Mesenchymal stem cell (in vitro differentiated cells and primary cell): ENCODE data around the gene KIF1B. TPM values are rescaled to one million over a fixed set of nuclear protein-coding genes. Genes with fewer than 3 reads are reported as not detected.

Experiments used
- DNase-seq: peaks from one replicate; pipeline ENCODE4 v3.0.0-alpha.2; 2013
- H2AFZ ChIP-seq: one replicate; pipeline ENCODE4 v1.6.1; 2013; ENCODE audit warnings: low read depth, mild to moderate bottlenecking, control low read depth, inconsistent platforms, low read length, moderate library complexity
- H2AK5ac ChIP-seq: 2 replicates; pipeline ENCODE4 v1.6.1; 2013; ENCODE audit warnings: low read length, moderate library complexity, mild to moderate bottlenecking, inconsistent platforms; ENCODE audit not compliant: severe bottlenecking
- H2BK120ac ChIP-seq: one replicate; pipeline ENCODE4 v1.6.1; 2013; ENCODE audit warnings: low read depth, mild to moderate bottlenecking, inconsistent platforms, low read length, moderate library complexity
- H2BK12ac ChIP-seq, 2 experiments: one replicate each; pipeline ENCODE4 v1.6.1; 2013; ENCODE audit warnings: inconsistent platforms in 2 of 2, low read length in 2 of 2, mild to moderate bottlenecking in 2 of 2, moderate library complexity in 2 of 2, control low read depth in 1 of 2
- H2BK15ac ChIP-seq: one replicate; pipeline ENCODE4 v1.6.1; 2013; ENCODE audit warnings: mild to moderate bottlenecking, low read depth, inconsistent platforms; ENCODE audit not compliant: poor library complexity, severe bottlenecking
- H2BK5ac ChIP-seq: 2 replicates; pipeline ENCODE4 v1.6.1; 2013; ENCODE audit warnings: low read depth, mild to moderate bottlenecking, low read length, control low read depth, inconsistent platforms; ENCODE audit not compliant: poor library complexity, severe bottlenecking
- H3K14ac ChIP-seq, 2 experiments: one replicate each; pipeline ENCODE4 v1.6.1; 2013; ENCODE audit warnings: inconsistent platforms in 2 of 2, low read length in 2 of 2, control low read depth in 1 of 2, mild to moderate bottlenecking in 1 of 2, moderate library complexity in 1 of 2
- H3K18ac ChIP-seq, 2 experiments: one replicate each; pipeline ENCODE4 v1.6.1; 2013; ENCODE audit warnings: inconsistent platforms in 2 of 2, low read length in 2 of 2, control low read depth in 1 of 2, low read depth in 1 of 2, mild to moderate bottlenecking in 1 of 2
- H3K23ac ChIP-seq, 2 experiments: one replicate each; pipeline ENCODE4 v1.6.1; 2013; ENCODE audit warnings: inconsistent platforms in 2 of 2, low read length in 2 of 2, mild to moderate bottlenecking in 2 of 2, moderate library complexity in 2 of 2, control low read depth in 1 of 2
- H3K27ac ChIP-seq: 2 replicates; pipeline ENCODE4 v1.5.1; 2013; ENCODE audit warnings: mild to moderate bottlenecking, moderate library complexity, low read length, control low read depth, inconsistent platforms; ENCODE audit not compliant: poor library complexity, severe bottlenecking
- H3K27me3 ChIP-seq, 2 experiments: 2 replicates each; pipeline versions ENCODE4 v1.6.1 to v1.7.0; 2013; ENCODE audit warnings: low read length in 2 of 2, mild to moderate bottlenecking in 2 of 2, moderate library complexity in 2 of 2, control low read depth in 1 of 2, inconsistent platforms in 1 of 2; ENCODE audit not compliant: control insufficient read depth in 1 of 2, insufficient read depth in 1 of 2
- H3K36me3 ChIP-seq, 2 experiments: 2 replicates each; pipeline versions ENCODE4 v1.6.1 to v1.7.0; 2013; ENCODE audit warnings: low read length in 2 of 2, control low read depth in 1 of 2, inconsistent platforms in 1 of 2, low read depth in 1 of 2, mild to moderate bottlenecking in 1 of 2; ENCODE audit not compliant: insufficient read depth in 2 of 2, control insufficient read depth in 1 of 2
- H3K4ac ChIP-seq, 2 experiments: one replicate each; pipeline ENCODE4 v1.6.1; 2013; ENCODE audit warnings: inconsistent platforms in 2 of 2, low read length in 2 of 2, mild to moderate bottlenecking in 2 of 2, moderate library complexity in 2 of 2, control low read depth in 1 of 2, low read depth in 1 of 2
- H3K4me1 ChIP-seq: 2 replicates; pipeline ENCODE4 v1.6.1; 2013; ENCODE audit warnings: low read depth, low read length, control low read depth; ENCODE audit not compliant: control insufficient read depth, insufficient read depth
- H3K4me2 ChIP-seq: 2 replicates; pipeline ENCODE4 v1.6.1; 2013; ENCODE audit warnings: low read length, mild to moderate bottlenecking, inconsistent platforms; ENCODE audit not compliant: poor library complexity, severe bottlenecking
- H3K4me3 ChIP-seq, 2 experiments: 2 replicates each; pipeline versions ENCODE4 v1.5.1 to v1.7.0; 2013; ENCODE audit warnings: low read length in 2 of 2, mild to moderate bottlenecking in 2 of 2, control low read depth in 1 of 2, low read depth in 1 of 2; ENCODE audit not compliant: insufficient read depth in 1 of 2
- H3K79me1 ChIP-seq: replicated peaks from 2 replicates; pipeline ENCODE4 v1.6.1; 2013; ENCODE audit warnings: mild to moderate bottlenecking, control low read depth, low read length, inconsistent platforms; ENCODE audit not compliant: poor library complexity, severe bottlenecking
- H3K9ac ChIP-seq: 2 replicates; pipeline ENCODE4 v1.7.0; 2013; ENCODE audit warnings: mild to moderate bottlenecking, low read length, moderate library complexity
- H3K9me3 ChIP-seq: 2 replicates; pipeline ENCODE4 v1.7.0; 2013; ENCODE audit warnings: mild to moderate bottlenecking, low read length; ENCODE audit not compliant: control insufficient read depth
- H4K8ac ChIP-seq: one replicate; pipeline ENCODE4 v1.6.1; 2013; ENCODE audit warnings: inconsistent platforms, mild to moderate bottlenecking, low read length, moderate library complexity
- H4K91ac ChIP-seq: one replicate; pipeline ENCODE4 v1.6.1; 2013; ENCODE audit warnings: mild to moderate bottlenecking, low read length, inconsistent platforms
- WGBS: methylation state at CpG from one replicate; pipeline ENCODE4 v1.1.7; 2013; ENCODE audit warnings: mixed read lengths; 5-methylcytosine and 5-hydroxymethylcytosine counted together
- small RNA-seq: library from polyadenylated mRNA; stranded (forward); fragments of <200 nt; extraction: miRNeasy Mini kit (QIAGEN cat#:217004); gene quantifications from one replicate; pipeline ENCODE3, GENCODE V24; 2013; ENCODE audit warnings: low read depth

KIF1B gene

DNA sequence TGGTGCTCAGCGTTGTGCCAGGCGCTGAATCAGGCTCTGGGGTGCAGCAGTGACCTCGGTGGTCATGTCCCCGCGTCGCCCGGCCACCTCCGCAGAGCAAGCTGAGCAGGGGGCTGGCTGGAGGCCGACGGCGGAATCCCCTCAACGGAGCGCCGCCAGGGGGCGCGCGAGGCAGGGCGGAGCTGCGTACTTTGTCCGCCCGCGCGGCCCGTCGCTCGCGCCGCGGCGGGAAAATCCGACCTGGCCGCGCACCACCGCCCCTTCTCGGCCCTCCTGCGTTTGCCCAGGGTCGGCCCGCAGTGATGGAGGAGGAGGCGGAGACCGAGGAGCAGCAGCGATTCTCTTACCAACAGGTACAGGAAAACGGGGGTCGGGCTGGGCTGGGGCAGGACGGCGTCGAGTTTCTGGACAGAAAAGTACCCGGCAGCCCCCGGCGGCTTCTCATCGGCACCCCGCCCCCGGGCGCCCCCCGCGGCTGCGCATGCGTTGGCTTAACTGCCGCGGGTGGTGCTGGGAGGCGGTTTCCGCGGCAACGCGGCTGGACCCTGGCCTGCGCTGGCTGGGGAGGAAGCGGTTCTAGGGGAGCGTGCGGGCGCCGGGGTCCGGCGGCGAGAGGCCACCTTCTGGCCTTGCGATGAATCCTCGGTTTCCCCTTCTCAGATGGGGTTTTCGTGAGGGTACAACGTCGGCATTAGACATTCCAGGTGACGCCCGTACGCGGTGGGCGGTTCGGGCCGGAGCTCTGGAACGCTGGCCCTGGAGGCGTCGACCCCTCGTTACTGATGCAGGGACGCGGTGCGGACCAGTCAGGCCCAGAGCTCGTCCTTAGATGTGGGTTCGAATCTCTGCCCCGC, 220.1 kb downstream of the KIF1B start, which contains the start of gene CENPS:
Gene CENPS (plus strand): TSS at position 218 of the 854 bp plus-strand sequence. CDS start 85 bp downstream, at position 303.
- no peak within 1 kb of the TSS for H2BK120ac ChIP-seq
- under 1% methylated on average over 76 of the region's 95 CpGs for WGBS

More for the DNA sequence above, 220.1 kb downstream of the KIF1B start, which contains the start of gene CENPS:
- peak within 1 kb of the TSS; percentile 96 for H3K4me2 ChIP-seq
- H3K79me1 ChIP-seq: peaks cover 28% of the 10 kb centered on the region
- peak within 1 kb of the TSS; percentile 75 for H3K27ac ChIP-seq
- peak within 1 kb of the TSS; percentile 86 to 96 for H3K18ac ChIP-seq
- H4K8ac ChIP-seq: peak within 1 kb of the TSS; percentile 95
- peak within 1 kb of the TSS; percentile 51 for H2BK5ac ChIP-seq
- no peaks in the 10 kb centered on the region for H3K9me3 ChIP-seq
- peak within 1 kb of the TSS in 1 of 2 experiments; percentile 73 for H3K14ac ChIP-seq
- peaks cover 14% of the 10 kb centered on the region for H3K4me1 ChIP-seq
- H3K4ac ChIP-seq: peak within 1 kb of the TSS; percentile 59 to 91
- peak within 1 kb of the TSS; percentile 80 to 91 for H3K4me3 ChIP-seq
- peak; percentile 93 for DNase-seq
- peak within 1 kb of the TSS; percentile 97 for H3K9ac ChIP-seq
- peak within 1 kb of the TSS in 1 of 2 experiments; percentile 86 for H2BK12ac ChIP-seq
- H2AK5ac ChIP-seq: no peak within 1 kb of the TSS
- H4K91ac ChIP-seq: peak within 1 kb of the TSS; percentile 86
- H3K27me3 ChIP-seq: no peaks in the 10 kb centered on the region
- H2AFZ ChIP-seq: peak within 1 kb of the TSS; percentile 99
- peak within 1 kb of the TSS; percentile 69 for H2BK15ac ChIP-seq
- H3K36me3 ChIP-seq: peaks cover 0 to 5% of the 10 kb centered on the region in 2 experiments
- H3K23ac ChIP-seq: no peak within 1 kb of the TSS

Small RNA genes lying within 50 kb of the gene (small RNA-seq; reads per million reads assigned to genes)
- gene MIR1273D (not detected), gene RNU6-37P (not detected), gene RNU6-828P (not detected)
